Smooth muscle cell of trachea (primary cell): ENCODE measurements around the gene CWH43. TPM values are rescaled to one million over a fixed set of nuclear protein-coding genes. Genes with fewer than 3 reads are reported as not detected.

Experiments
- total RNA-seq: library from RNA; depleted of rRNA; stranded (reverse); fragments of >200 nt; gene quantifications from 2 replicates; pipeline ENCODE4 v1.2.1, GENCODE V29; 2014

Gene CWH43
- total RNA-seq, result not detected in 2 replicates

GRCh38 chr4:48985976-48986653 is at the start of gene CWH43:
Gene CWH43, plus strand, starts transcription at chr4:48986275. Its CDS starts 155 bp downstream, at chr4:48986430.

Other genes starting within 250 kb of the CWH43 start
- 39.9 and 61.7 TPM in 2 replicates for gene FRYL, start 206.0 kb upstream of the CWH43 start, total RNA-seq
- 76.4 and 109 TPM in 2 replicates for gene OCIAD1, start 155.2 kb upstream of the CWH43 start, total RNA-seq
- gene OCIAD2, start 79.5 kb upstream of the CWH43 start, total RNA-seq, result 12.4 and 12.8 TPM in 2 replicates